Activated naive CD4-positive, alpha-beta T cell treated with Interleukin-2 at 50 U/mL for 16 hours (primary cell): ENCODE data around the gene TRIM71.
A peak's percentile ranks its signal among the peaks of the same experiment; 100 is the strongest.
"Not testable (repeated sequence)": the region's sequence is repeated elsewhere in the genome, so short reads cannot be mapped to it uniquely, and the experiment has no call there.

Experiments used
- DNase-seq: peaks from one replicate; pipeline ENCODE4 v3.0.0-alpha.2; 2020

The TRIM71 gene

DNA sequence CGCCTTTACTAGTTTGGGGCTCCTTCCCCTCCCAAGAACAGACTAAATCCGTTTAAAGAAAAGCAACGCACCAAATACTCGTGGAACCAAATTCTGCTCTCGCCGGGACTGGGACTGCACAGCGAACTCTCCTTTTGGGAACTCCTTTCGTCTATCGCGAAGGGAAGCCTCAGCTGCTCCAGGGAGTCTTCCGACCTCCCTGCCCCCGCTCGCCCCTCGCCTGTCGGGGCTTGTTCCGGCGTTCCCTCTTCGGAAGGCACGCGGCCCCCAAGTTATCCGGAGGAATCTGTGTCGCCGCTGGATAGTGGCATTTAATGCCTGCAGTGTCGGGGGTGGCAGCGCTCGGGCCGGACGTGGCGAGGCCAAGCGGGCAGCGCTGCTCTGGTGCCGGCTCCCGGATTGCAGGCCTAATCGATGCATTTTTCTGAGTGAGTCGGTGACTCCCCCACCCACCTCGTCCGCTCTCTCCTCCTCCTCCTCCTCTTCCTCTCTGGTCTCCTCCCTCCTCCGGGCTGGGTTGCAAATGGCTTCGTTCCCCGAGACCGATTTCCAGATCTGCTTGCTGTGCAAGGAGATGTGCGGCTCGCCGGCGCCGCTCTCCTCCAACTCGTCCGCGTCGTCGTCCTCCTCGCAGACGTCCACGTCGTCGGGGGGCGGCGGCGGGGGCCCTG lies at the start of gene TRIM71:
TRIM71 (plus strand) TSS at position 440 of the 671 bp plus-strand sequence; CDS start at position 524, 84 bp downstream.
- DNase-seq = peak; percentile 4

DNA sequence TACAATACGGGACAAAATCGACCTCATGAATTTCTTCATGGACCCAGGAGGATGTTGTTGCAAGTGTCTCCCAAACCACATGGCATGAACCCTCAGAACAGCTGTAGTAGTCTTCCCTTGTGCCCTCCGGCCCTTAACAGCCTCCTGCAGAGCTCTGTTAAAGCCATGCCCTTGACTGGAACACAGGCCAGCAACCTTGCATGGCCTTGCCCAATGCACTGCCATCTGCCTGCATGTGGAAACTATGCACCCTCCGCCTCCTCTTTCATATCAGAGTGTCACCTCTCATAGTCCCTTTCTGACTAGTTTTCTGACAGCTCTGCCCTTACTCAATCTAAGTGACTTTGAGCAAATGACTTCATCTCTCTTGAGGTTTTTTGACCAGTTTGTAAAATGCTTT lies 39.4 kb upstream of the TRIM71 start:
- no peak for DNase-seq

DNA sequence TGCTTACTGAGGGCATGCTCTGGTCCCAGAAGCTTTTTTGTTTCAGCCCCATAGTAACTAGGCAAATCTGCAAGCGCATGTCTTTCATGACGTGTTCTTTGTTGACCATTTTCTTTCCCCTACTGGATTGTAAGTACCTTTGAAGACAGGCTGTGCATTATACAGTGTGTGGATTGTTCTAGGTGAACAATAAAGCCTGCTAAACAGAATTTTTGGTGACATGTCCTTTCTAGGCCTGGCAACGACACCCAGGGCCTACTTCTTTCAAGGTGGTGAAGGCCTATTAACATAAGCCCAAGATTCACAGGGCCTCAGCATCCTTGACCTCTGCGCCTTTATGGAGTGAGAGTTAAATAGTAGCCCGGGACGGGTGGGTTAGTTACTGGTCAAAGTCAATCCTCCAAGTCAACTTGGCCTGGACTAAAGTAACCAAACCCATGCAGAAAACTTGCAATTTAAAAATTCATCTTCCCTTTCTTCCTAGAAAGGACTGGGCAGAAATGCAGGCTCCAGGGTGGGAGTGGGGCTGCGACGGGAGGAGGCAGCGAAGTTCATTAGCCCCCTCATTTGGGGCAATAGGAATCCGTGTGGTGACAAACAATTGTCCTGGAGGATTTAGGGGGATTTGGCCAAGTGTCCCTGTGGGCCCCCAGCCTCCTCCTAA lies 37.6 kb upstream of the TRIM71 start:
- DNase-seq = no peak

DNA sequence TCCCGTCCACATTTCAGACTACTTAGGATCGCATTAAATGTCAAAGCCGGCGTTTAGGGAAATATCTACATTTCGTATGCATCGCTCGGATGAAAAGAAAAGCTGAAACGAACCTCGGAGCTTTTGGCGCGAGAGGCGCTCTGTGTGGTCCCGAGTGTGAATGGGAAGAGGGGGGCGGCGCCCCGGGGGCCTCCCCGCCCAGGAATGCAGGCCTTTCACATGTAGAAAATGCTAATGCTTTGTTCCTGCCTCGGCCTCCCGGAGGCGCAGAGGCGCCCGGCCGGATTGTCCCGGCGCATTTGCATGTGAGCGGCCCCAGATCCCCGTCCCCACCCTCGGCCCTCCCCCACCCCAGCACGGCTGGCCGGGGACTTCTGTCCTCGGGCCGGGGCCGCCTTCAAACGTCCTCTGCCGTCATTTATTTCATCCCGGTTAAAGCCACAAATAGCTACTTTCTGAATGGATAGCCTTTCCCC lies 37.0 kb upstream of the TRIM71 start:
- peak; percentile 4 for DNase-seq

DNA sequence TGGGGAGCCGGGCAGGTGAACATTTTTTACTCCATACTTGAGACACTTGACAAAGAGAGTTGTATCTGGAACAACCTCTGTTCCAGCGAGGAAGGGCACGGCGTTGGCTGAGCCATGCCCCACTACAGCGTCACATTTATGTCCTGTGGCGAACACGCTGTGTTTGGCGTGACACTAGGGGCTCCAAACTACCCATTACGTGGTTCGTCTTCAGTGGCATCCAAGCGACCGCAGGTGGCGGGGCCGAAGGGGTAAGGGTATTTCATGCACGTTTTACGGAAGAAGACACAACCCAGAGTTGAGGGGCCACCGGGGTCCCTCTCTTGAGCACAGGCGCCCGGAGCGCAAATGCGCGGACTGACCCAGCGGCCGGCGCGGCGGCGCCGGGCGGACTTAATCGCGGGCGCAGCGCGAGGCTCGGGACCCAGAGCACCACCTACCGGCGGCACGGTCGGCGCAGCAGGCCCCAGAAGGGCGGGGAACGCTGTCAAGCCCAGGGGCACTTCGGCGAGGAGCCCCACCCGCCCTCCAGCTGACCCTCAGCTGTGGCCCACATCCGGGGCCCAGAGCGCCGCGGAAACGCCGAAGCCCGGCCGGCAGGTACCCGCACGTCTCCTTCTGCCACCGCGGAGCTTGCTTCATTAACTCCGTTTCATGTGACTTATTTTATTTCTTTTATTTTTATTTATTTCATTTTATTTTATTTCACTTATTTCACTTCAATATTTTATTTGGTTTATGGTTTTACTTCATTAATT lies 36.4 kb upstream of the TRIM71 start:
- peak; percentile 76 for DNase-seq

DNA sequence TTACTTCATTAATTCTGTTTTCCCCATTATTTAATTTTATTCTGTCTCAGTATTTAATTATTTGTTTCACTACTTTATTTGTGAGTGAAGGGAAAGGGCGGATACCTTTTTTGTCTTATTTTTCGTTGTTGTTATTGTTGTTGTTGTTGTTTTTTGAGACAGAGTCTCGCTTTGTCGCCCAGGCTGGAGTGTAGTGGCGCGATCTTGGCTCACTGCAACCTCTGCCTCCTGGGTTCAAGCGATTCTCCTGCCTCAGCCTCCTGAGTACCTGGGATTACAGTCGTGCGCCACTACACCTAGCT lies 35.9 kb upstream of the TRIM71 start:
- DNase-seq = not testable (repeated sequence)

DNA sequence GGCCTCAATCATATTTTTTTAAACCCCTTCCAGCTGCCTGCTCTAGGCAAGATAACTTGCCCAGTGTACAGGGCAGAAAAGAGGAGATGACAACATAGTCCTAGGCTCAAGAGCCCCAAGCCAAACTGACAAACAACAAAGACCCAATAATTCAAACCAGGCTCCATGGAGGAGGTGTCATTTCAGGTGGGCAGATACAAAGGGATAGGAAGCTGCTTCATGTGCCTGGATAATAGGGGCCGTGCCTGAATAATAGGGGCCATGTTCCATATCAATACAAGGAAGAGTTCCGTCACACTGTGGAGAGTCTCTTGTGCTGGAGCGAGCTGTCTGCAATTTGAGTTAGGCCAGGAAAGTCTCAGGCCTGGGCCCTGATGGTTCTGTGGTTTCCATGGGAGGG lies 35.4 kb upstream of the TRIM71 start:
- no peak for DNase-seq

DNA sequence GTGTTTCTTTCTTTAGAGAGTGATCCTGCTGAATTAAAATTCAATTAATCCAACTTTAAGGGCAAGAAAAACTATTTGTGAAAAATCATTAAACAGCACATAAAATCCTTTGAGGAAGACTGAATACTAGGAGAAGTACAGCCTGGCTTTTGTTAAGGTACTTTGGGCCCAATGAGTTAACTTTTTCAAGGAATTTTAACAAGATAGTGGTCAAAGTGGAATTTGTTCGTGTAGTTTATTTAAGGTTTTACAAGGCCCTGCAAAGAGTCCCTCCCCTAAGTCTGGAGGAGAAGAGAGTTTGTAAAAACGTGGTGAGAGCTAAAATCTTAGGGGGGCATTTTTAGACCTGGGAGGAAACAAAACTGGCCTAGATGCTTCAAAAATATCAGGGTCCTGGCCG lies 26.0 kb upstream of the TRIM71 start:
- DNase-seq = no peak

DNA sequence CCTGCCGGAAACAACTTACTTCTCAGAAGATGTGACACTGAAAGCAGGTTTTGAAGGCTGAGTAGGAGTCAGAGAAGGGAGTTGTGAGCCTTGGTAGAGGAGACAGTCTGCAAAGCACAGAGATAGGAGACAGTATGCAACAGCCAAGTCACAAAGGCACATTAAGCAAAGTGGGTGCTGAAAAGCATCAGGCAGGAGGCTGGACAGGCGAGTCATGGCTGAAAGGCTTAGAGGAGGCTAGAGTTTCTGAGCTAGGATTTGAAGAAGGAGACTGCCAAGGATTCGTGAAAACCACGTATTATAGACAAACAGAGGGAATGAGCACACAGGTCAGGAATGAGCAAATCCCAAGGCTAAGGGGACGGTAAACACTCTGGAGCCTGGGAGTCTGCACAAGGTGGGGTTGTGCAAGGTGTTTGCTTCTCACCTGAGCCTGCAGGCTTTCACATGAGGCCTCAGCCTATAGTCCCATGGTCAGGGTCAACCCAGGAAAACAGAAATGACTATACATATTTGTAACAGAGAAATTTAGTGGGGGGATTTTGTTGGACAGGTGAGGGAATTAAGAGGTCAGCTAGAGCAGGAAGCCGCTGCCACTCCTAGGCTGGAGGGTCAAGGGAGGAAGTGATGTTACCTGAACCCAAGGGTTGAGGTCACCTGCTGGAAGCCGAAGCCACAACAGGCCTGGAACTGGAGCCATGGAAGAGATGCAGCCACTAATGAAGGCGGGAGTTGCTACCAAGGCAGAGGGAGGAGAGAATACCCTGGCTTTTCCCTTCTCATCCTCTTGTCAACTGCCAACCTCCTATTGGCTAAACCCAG lies 23.1 kb upstream of the TRIM71 start:
- DNase-seq = no peak

DNA sequence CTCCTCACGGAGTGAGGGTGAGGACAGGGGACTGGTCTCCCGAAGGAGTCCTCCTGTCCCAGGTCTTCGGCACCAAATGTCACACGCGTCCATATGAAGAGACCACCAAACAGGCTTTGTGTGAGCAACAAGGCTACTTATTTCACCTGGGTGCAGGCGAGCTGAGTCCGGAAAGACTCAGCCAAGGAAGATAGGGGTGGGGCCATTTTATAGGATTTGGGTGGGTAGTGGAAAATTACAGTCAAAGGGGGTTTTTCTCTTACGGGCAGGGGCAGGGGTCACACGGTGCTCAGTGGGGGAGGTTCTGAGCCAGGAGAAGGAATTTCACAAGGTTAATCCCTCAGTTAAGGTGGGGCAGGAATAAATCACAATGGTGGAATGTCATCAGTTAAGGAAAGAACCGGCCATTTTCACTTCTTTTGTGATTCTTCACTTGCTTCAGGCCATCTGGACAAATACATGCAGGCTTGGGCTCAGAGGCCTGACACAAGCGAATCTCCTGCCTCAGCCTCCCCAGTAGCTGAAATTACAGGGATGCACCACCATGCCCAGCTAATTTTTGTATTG lies 21.3 kb upstream of the TRIM71 start:
- DNase-seq = not testable (repeated sequence)

DNA sequence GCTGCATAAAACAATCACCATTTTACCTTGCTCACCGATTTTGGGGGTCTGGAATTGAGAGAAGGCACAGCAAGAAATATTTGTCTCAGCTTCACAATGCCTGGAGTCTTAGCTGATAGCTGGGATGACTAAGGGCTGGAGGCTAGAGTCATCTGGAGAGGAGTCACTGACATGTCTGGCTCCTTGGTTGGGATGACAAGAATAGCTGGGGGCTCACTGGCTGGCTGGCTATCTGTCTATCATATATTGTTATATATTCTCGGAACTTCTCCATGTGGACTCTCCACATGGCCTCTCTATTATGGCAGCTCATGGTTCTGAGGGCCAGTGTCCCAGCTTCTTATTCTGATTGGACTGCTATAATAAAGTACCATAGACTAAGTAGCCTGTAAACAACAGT lies 20.0 kb upstream of the TRIM71 start:
- no peak for DNase-seq

DNA sequence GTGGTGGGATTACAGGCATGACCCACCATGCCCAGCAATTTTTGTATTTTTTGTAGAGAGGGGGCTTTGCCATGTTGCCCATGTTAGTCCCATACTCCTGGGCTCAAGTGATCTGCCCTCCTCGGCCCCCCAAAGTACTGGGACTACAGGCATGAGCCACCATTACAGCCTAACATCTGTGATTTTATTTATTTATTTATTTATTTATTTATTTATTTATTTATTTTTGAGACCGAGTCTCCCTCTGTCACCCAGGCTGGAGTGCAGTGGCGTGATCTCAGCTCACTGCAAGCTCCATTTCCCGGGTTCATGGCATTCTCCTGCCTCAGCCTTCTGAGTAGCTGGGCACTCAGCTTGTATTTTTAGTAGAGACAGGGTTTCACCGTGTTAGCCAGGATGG lies 16.4 kb upstream of the TRIM71 start:
- DNase-seq = not testable (repeated sequence)

DNA sequence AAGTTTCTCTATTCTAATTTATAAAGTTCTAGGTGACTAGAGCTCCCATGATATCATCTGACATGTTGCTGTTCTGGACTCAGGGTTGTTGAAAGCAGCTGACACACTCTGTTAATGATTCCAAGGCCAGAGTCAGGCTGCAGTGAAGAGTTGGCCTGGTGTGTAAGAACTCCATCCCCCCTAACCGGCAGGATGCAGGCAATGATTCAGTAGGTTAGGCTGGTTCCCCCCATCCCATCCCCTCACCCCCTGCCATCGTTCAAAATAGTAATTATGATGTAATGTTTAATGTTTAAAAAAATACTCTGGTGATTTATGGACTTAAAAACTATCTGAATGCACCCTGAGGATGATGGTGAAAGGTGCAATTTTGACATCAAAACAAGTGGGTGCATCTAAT lies 4.6 kb upstream of the TRIM71 start:
- DNase-seq = no peak

DNA sequence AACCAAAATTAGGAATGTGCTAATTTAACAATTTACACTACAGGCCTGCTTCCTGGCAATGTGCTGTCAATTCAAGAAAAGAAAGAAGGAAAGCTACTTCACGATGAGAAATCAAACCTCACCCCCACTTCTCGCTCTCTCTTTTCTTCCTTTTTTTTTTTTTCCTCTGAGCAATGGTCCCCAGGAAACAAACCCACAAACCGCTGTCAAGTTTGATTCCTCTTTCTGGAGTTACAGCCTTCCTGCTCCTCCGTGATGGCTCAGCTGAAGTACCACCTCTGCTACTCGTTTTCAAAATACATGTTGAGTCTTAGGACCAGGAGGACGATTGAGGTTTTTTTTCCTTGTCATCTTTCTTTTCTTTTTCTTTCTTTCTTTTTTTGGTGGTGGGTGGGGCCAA lies 3.4 kb upstream of the TRIM71 start:
- no peak for DNase-seq

DNA sequence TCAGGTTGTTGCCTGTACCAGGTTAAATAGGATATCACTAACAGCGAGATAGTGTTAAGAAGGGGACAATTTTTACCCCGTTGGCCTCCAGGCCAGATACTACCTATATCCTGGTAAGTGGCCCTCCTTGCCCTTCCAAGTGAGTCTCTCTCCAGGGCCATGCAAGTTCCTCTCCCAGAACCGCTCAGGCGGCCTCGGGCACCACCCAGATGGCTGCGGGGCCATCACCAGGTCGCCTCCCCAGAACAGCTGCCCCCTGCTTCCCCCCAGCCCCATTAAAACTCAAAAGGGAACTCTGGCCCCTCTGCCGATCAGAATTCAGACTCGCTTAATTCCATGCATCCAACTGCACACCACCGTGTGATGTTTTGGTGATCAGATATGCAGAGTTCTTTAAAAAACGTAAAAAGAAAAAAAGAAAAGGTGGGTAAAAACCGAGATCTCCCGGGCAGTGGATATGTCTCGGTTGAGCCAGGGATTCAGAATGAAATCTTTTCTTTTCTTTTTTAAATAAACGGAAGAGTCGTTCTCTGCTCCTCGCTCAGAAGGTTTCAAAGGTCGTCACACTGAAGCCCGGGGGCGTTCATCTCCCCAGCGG lies 1.9 kb upstream of the TRIM71 start:
- no peak for DNase-seq

DNA sequence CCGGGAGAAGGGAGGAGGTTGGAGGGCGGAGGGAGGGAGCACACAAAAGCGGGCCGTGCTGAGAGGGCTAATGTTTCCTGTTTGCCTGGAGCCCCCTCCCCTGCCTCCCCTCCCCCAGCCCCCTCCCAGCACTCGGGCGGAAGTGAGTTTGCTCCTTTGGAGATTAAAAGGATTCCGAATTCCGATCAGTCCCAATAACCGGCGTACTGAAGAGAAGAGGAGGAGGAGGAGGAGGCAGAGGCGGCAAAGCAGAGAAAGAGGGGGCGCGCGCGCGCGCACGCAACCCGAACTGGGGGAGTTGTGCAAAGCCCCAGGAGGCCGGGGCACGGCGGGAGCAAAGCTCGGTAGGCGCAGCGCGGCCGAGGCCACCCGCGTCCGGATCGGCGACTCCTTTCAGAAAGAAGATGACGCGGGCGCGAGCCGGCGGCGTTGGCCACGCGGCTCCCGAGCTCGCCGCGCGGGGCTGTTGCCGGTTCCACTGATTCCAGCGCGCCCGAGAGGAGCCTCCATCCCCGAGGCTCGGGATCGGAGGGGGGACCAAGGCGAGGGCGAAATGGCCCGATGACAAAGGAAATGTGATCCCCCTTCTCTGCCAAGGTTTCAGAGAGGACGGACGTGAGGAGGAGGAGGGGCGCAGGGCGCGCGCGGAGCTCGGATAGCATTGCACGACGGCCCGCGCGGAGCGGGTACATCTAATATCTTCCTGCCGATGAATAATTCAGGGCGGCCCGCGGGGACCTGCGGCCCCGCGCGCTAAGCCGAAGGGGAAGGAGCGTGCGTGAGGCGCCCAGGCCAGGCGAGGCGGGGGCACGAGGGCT lies 1.1 kb upstream of the TRIM71 start:
- peak; percentile 14 for DNase-seq

DNA sequence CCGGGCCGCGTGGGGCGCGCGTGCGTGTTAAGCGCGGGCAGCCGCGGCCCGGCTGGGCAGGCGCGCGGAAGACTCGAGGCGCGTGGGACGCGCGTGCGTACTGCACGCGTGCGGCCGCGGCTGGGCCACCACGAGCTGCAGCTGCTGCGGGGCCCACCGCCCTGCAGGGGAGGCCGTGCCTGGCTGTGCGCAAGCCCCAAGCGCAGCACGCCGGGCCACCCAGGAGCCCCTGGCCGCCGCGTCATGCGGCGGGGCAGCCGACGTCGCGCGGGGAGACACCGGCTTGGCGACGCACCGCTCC lies 590 bp upstream of the TRIM71 start:
- DNase-seq = no peak

DNA sequence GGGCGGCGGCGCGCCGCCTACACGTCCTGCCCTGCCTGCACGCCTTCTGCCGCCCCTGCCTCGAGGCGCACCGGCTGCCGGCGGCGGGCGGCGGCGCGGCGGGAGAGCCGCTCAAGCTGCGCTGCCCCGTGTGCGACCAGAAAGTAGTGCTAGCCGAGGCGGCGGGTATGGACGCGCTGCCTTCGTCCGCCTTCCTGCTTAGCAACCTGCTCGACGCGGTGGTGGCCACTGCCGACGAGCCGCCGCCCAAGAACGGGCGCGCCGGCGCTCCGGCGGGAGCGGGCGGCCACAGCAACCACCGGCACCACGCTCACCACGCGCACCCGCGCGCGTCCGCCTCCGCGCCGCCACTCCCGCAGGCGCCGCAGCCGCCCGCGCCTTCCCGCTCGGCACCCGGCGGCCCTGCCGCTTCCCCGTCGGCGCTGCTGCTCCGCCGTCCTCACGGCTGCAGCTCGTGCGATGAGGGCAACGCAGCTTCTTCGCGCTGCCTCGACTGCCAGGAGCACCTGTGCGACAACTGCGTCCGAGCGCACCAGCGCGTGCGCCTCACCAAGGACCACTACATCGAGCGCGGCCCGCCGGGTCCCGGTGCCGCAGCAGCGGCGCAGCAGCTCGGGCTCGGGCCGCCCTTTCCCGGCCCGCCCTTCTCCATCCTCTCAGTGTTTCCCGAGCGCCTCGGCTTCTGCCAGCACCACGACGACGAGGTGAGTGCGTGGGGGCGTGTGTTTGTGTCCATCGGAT lies 602 bp downstream of the TRIM71 start:
- no peak for DNase-seq

DNA sequence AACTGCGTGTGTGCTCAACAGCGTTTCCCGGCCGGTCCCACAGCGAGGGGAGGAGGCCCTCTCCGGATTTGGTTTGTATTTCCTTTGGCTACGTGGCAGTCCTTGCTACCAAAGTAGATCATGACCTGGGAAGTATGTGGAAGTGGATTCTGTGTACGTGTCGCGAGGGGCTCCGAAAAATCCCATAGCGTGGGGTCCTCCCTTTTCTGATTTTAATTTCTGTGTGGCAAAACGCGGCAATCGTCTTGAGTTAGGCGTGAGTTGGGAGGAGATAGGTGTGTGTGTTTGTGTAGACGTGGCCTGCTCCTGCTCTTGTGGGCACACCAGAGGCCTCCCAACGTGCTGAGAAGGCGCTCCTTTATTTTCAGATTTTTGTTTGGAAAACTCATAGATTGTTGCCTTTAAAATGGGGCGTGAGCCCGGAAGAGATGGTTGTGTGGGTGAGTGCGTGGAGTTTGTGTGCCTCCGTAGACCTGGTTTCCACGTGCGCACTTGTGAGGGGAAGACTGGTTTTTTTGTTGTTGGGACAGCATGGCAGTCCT lies 1.2 kb downstream of the TRIM71 start:
- DNase-seq = no peak

DNA sequence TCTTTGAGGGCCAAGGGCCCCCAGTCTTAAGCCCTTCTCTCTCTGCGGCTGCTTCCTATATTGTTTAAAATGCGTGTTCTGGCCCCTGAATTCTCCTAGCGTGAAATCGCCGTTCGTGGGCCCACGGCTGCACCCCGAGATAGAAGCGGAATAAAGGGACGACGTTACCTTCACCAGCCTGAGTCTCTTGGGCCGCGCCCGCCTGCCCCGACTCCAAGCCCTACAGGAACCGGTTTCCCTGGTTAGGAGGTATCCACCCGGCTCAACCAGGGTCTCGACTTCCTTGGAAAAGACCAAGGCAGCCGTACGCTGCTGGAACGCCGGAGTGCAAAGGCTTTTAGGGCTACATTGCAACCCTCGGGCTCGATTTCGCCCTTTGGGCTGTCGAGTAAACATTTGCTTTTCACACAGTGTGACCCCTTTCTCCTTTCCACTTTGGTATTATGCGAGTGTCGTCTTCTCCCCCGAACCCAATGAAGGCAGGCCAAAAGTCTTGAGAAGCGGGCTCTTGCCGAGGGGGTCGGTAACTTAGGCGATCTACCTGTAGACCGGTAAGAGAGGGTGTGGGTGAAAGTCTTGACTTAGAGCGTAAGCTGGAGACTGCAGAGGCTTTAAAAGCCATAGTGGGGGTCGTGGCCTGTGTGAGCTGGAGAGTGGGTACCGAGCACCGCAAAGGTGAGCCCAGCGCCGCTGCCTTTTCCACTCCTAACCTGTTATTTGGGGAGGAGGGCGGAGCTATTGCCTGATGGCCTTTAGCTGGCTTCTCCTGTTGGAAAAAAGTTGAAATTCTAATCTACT lies 2.0 kb downstream of the TRIM71 start:
- no peak for DNase-seq
